H1 (cell line): ENCODE data around the gene GALNT6. TPM values are rescaled to one million over a fixed set of nuclear protein-coding genes. Genes with fewer than 3 reads are reported as not detected.
"Not testable (repeated sequence)": the region's sequence is repeated elsewhere in the genome, so short reads cannot be mapped to it uniquely, and the experiment has no call there.

Experiments
- CTCF ChIA-PET: fragments of 300-600 bp; sonication (Branson Sonifier 250); formaldehyde crosslinking; loops from one replicate; lab custom pipeline; 2021; ENCODE audit not compliant: partially characterized antibody; lab: Charles Lee
- POLR2A ChIA-PET: fragments of 300-600 bp; sonication (Branson Sonifier 250); formaldehyde crosslinking; loops from one replicate; lab custom pipeline; 2021; ENCODE audit warnings: inconsistent platforms; ENCODE audit not compliant: partially characterized antibody; lab: Charles Lee
- DNase-seq, 2 experiments: peaks; one replicate each; pipeline versions ENCODE4 v3.0.0 to v3.0.0-alpha.2; 2010 to 2022; ENCODE audit warnings: low spot score in 2 of 2, low read depth in 1 of 2, mixed read lengths in 1 of 2
- FAIRE-seq: peaks from 2 replicates; lab custom pipeline; 2011; peaks lifted over from hg19 to GRCh38; lab: Jason Lieb, UNC
- H2AFZ ChIP-seq: 2 replicates; pipeline ENCODE4 v1.8.1; 2012; ENCODE audit warnings: low read length, inconsistent platforms
- H2AK5ac ChIP-seq: 2 replicates; pipeline ENCODE4 v1.6.1; 2013; ENCODE audit warnings: low read depth, low read length
- H2BK120ac ChIP-seq: replicated peaks from 2 replicates; pipeline ENCODE3; 2013; ENCODE audit warnings: low read depth, low read length, inconsistent platforms
- H2BK12ac ChIP-seq: 2 replicates; pipeline ENCODE4 v1.6.1; 2013; ENCODE audit warnings: low read depth, low read length
- H2BK15ac ChIP-seq: 2 replicates; pipeline ENCODE4 v1.6.1; 2013; ENCODE audit warnings: low read length
- H2BK20ac ChIP-seq: 2 replicates; pipeline ENCODE4 v1.6.1; 2013; ENCODE audit warnings: low read length
- H2BK5ac ChIP-seq: 2 replicates; pipeline ENCODE4 v1.6.1; 2013; ENCODE audit warnings: low read depth, low read length
- H3K14ac ChIP-seq: 2 replicates; pipeline ENCODE4 v1.6.1; 2013; ENCODE audit warnings: inconsistent platforms; ENCODE audit not compliant: insufficient read length
- H3K18ac ChIP-seq: 2 replicates; pipeline ENCODE4 v1.6.1; 2013; ENCODE audit warnings: low read length; ENCODE audit errors: extremely low read depth
- H3K23ac ChIP-seq: 2 replicates; pipeline ENCODE4 v1.6.1; 2013; ENCODE audit warnings: inconsistent platforms; ENCODE audit not compliant: insufficient read length
- H3K23me2 ChIP-seq: 2 replicates; pipeline ENCODE4 v1.6.1; 2013; ENCODE audit warnings: low read depth, low read length
- H3K27ac ChIP-seq: 2 replicates; pipeline ENCODE4 v1.6.1; 2011; ENCODE audit warnings: low read depth, low read length, inconsistent platforms
- H3K27me3 ChIP-seq, 4 experiments: replicated peaks in 1 of 4; 1 replicate in 1 of 4; 2 replicates in 3 of 4; pipeline versions ENCODE4 v1.6.1 to v1.8.1; 2011 to 2013; ENCODE audit warnings: low read length in 3 of 4, mild to moderate bottlenecking in 3 of 4, inconsistent platforms in 2 of 4, mixed read lengths in 2 of 4, moderate library complexity in 1 of 4; ENCODE audit not compliant: control insufficient read depth in 3 of 4, insufficient read depth in 3 of 4; ENCODE audit errors: extremely low read depth in 1 of 4
- H3K36me3 ChIP-seq, 4 experiments: 2 replicates each; pipeline versions ENCODE4 v1.6.1 to v1.8.1; 2011 to 2013; ENCODE audit warnings: mild to moderate bottlenecking in 4 of 4, low read length in 3 of 4, moderate library complexity in 2 of 4, control low read depth in 1 of 4, inconsistent platforms in 1 of 4; ENCODE audit not compliant: insufficient read depth in 4 of 4, control insufficient read depth in 2 of 4
- H3K4ac ChIP-seq: replicated peaks from 2 replicates; pipeline ENCODE3; 2013; ENCODE audit warnings: low read length, low read depth, mixed read lengths, inconsistent platforms; ENCODE audit not compliant: insufficient read length
- H3K4me1 ChIP-seq, 4 experiments: replicated peaks in 1 of 4; 1 replicate in 1 of 4; 2 replicates in 3 of 4; pipeline versions ENCODE4 v1.6.1 to v1.8.1; 2011 to 2013; ENCODE audit warnings: low read length in 3 of 4, inconsistent platforms in 2 of 4, mixed read lengths in 1 of 4; ENCODE audit not compliant: insufficient read depth in 4 of 4, control insufficient read depth in 3 of 4
- H3K4me2 ChIP-seq, 2 experiments: 2 replicates each; pipeline versions ENCODE4 v1.6.1 to v1.8.1; 2011 to 2013; ENCODE audit warnings: low read depth in 2 of 2, low read length in 2 of 2, control low read depth in 1 of 2, inconsistent platforms in 1 of 2, mild to moderate bottlenecking in 1 of 2; ENCODE audit not compliant: insufficient read depth in 1 of 2
- H3K4me3 ChIP-seq, 4 experiments: fragments of 200-600, 300-600 bp in 1 of 4; sonication (generic), shearing (Covaris generic), sonication (Bioruptor Twin) in 1 of 4; 2 replicates each; pipeline versions ENCODE4 v1.5.1 to v1.8.1; 2011 to 2016; ENCODE audit warnings: low read length in 4 of 4, low read depth in 3 of 4, control low read depth in 2 of 4, inconsistent platforms in 2 of 4, mild to moderate bottlenecking in 2 of 4, mixed read lengths in 1 of 4, moderate library complexity in 1 of 4; ENCODE audit not compliant: insufficient read depth in 2 of 4; ENCODE audit errors: extremely low read depth in 1 of 4
- H3K56ac ChIP-seq: replicated peaks from 2 replicates; pipeline ENCODE3; 2013; ENCODE audit warnings: low read depth, mild to moderate bottlenecking, mixed read lengths, low read length, inconsistent platforms; ENCODE audit not compliant: insufficient read length
- H3K79me1 ChIP-seq: 2 replicates; pipeline ENCODE4 v1.6.1; 2013; ENCODE audit warnings: low read depth, low read length, control low read depth
- H3K79me2 ChIP-seq, 2 experiments: 2 replicates each; pipeline versions ENCODE4 v1.6.1 to v1.8.1; 2012 to 2013; ENCODE audit warnings: low read length in 2 of 2, mild to moderate bottlenecking in 2 of 2, inconsistent platforms in 1 of 2; ENCODE audit not compliant: insufficient read depth in 2 of 2, control insufficient read depth in 1 of 2
- H3K9ac ChIP-seq, 4 experiments: replicated peaks in 1 of 4; 1 replicate in 1 of 4; 2 replicates in 3 of 4; pipeline versions ENCODE4 v1.6.1 to v1.8.1; 2011 to 2013; ENCODE audit warnings: low read depth in 3 of 4, low read length in 3 of 4, control low read depth in 2 of 4, mild to moderate bottlenecking in 2 of 4, moderate library complexity in 2 of 4, inconsistent platforms in 1 of 4; ENCODE audit errors: extremely low read depth in 1 of 4
- H3K9me3 ChIP-seq, 2 experiments: 2 replicates each; pipeline versions ENCODE4 v1.6.1 to v1.8.1; 2012 to 2013; ENCODE audit warnings: mild to moderate bottlenecking in 2 of 2, moderate library complexity in 2 of 2, control low read depth in 1 of 2, inconsistent platforms in 1 of 2, low read depth in 1 of 2, low read length in 1 of 2, mixed read lengths in 1 of 2; ENCODE audit not compliant: insufficient read depth in 2 of 2
- H4K20me1 ChIP-seq, 2 experiments: replicated peaks in 1 of 2; 2 replicates each; pipeline versions ENCODE3 to v1.8.1; 2011 to 2013; ENCODE audit warnings: inconsistent platforms in 2 of 2, low read length in 2 of 2, mild to moderate bottlenecking in 1 of 2; ENCODE audit not compliant: insufficient read depth in 2 of 2, control insufficient read depth in 1 of 2
- H4K5ac ChIP-seq: 2 replicates; pipeline ENCODE4 v1.6.1; 2013; ENCODE audit warnings: low read length, low read depth, mixed read lengths, inconsistent platforms; ENCODE audit not compliant: insufficient read length
- H4K8ac ChIP-seq: 2 replicates; pipeline ENCODE4 v1.8.0; 2013; ENCODE audit warnings: mild to moderate bottlenecking, moderate library complexity, low read length, inconsistent platforms; ENCODE audit not compliant: insufficient read depth; ENCODE audit errors: extremely low read depth
- H4K91ac ChIP-seq: replicated peaks from 2 replicates; pipeline ENCODE3; 2013; ENCODE audit warnings: low read length, mixed read lengths, inconsistent platforms; ENCODE audit not compliant: insufficient read length
- WGBS, 2 experiments: shearing (Covaris generic) in 1 of 2; methylation state at CpG; one replicate each; pipeline versions ENCODE4 v1.1.6 to v1.1.7; 2013 to 2015; ENCODE audit warnings: low lambda C conversion rate in 2 of 2, mixed read lengths in 2 of 2, inconsistent platforms in 1 of 2, low coverage in 1 of 2, missing lambda C conversion rate in 1 of 2; ENCODE audit not compliant: insufficient replicate concordance in 2 of 2, insufficient coverage in 1 of 2, insufficient read length in 1 of 2; ENCODE audit errors: extremely low coverage in 1 of 2, missing lambda C conversion rate in 1 of 2; 5-methylcytosine and 5-hydroxymethylcytosine counted together
- polyA plus RNA-seq, 7 experiments: library from polyadenylated mRNA; depleted of rRNA in 3 of 7; stranded (reverse) in 5 of 7; unstranded in 2 of 7; fragments of >200 nt in 5 of 7; fragments of 200-250 nt in 2 of 7; gene quantifications; 1 replicate in 5 of 7; 2 replicates in 1 of 7; 4 replicates in 1 of 7; pipeline versions ENCODE4 v1.2.1 to v1.2.3, GENCODE V29; 2011 to 2013; ENCODE audit warnings: missing spikeins in 2 of 7, mixed read lengths in 2 of 7
- total RNA-seq: library from RNA; stranded (reverse); fragmentation: NEBNext Ultra II Directional; extraction: Animal tissue kit (Norgen Biotek cat#: 25700); gene quantifications from 2 replicates; pipeline ENCODE4 v1.2.1, GENCODE V29; 2021

Gene GALNT6
- total and polyA plus RNA-seq, 2 of the 8 experiments (the other 6 are each of a cell fraction or from before 2014, with no cell fraction given): 5.8 to 10.7 TPM

- not testable (repeated sequence) for H3K4ac ChIP-seq, FAIRE-seq, H2BK12ac ChIP-seq, H4K5ac ChIP-seq, H3K4me3 ChIP-seq, H3K14ac ChIP-seq, H4K91ac ChIP-seq, H3K79me1 ChIP-seq, H2AK5ac ChIP-seq, H3K23me2 ChIP-seq, H3K79me2 ChIP-seq, H3K56ac ChIP-seq, H3K36me3 ChIP-seq, H3K27me3 ChIP-seq, H4K20me1 ChIP-seq, H3K23ac ChIP-seq, H3K27ac ChIP-seq, H2BK20ac ChIP-seq, H3K18ac ChIP-seq, H3K9me3 ChIP-seq, H2BK15ac ChIP-seq, DNase-seq, H2BK120ac ChIP-seq, H2BK5ac ChIP-seq, H3K9ac ChIP-seq, H4K8ac ChIP-seq
- WGBS, 2 experiments: 87% methylated on average over 7 of the region's 8 CpGs; no CpG with 5 or more reads in 1 of the 2 experiments
- peak overlapping the region; percentile 65; the same call in 1 of the 2 replicates for H2AFZ ChIP-seq
- ChIA-PET POLR2A (interaction anchor here (0.7 to 1.9 kb wide), 5 partner anchors 9 to 100 kb away, joined by 3 to 5 read pairs (median 3); partner anchors contain the start of gene POU6F1), CTCF (interaction anchor here (0.6 to 3.1 kb wide), 7 partner anchors 10 to 714 kb away, joined by 3 to 11 read pairs (median 3); partner anchors contain the start of gene SMAGP)
- peaks cover 2 to 15% (median 7%) of the 10 kb centered on the region in 4 experiments; a peak in 5 of 7 replicates for H3K4me1 ChIP-seq
- H3K4me2 ChIP-seq: 0 out of 4 replicates have a peak overlapping the region, but pooled peaks of 1 of the 2 experiments have one; percentile 35
Observed at GRCh38 chr12:51318057-51318806, 73.0 kb downstream of the GALNT6 start.
